IMR-90 (cell line): ENCODE measurements around the gene MCM3AP. TPM values are rescaled to one million over a fixed set of nuclear protein-coding genes. Genes with fewer than 3 reads are reported as not detected.
A peak's percentile ranks its signal among the peaks of the same experiment; 100 is the strongest.

Source experiments
- ATAC-seq: fragments of 200-7000 bp; cut with Tn5 transposase; 2 replicates; pipeline ENCODE4 v1.9.1; 2020; ENCODE audit warnings: low read depth, mild to moderate bottlenecking, moderate library complexity
- BruUV-seq: library from RNA; stranded (reverse); fragments of 400-500 nt; replicated peaks from 2 replicates; lab custom pipeline; 2021; lab: Mats Ljungman, UMichigan
- CTCF ChIA-PET: fragments of 300-600 bp; formaldehyde crosslinking; extraction: SDS; loops from one replicate; lab custom pipeline; 2021; ENCODE audit warnings: antibody characterized with exemption; lab: Yijun Ruan, JAX
- POLR2A ChIA-PET: fragments of 300-600 bp; sonication (Branson Sonifier 250); formaldehyde crosslinking; loops from one replicate; lab custom pipeline; 2022; ENCODE audit warnings: antibody characterized with exemption; ENCODE audit not compliant: unreplicated experiment; lab: Charles Lee
- DNase-seq: peaks from one replicate; pipeline ENCODE4 v3.0.0; 2013
- H2AFZ ChIP-seq: replicated peaks from 2 replicates; pipeline ENCODE3; 2013; ENCODE audit warnings: low read length, mild to moderate bottlenecking; ENCODE audit not compliant: poor library complexity
- H2AK5ac ChIP-seq: 2 replicates; pipeline ENCODE4 v1.6.1; 2013; ENCODE audit warnings: low read depth, low read length, inconsistent platforms
- H2AK9ac ChIP-seq: replicated peaks from 2 replicates; pipeline ENCODE3; 2013; ENCODE audit warnings: mild to moderate bottlenecking, low read depth, low read length, moderate library complexity; ENCODE audit not compliant: poor library complexity
- H2BK120ac ChIP-seq: 2 replicates; pipeline ENCODE4 v1.6.1; 2013; ENCODE audit warnings: low read depth, low read length, inconsistent platforms
- H2BK15ac ChIP-seq: 3 replicates; pipeline ENCODE4 v1.6.1; 2013; ENCODE audit warnings: low read depth, low read length, inconsistent platforms
- H2BK20ac ChIP-seq: 2 replicates; pipeline ENCODE4 v1.6.1; 2013; ENCODE audit warnings: low read depth, mild to moderate bottlenecking, inconsistent platforms, low read length, moderate library complexity
- H2BK5ac ChIP-seq: 2 replicates; pipeline ENCODE4 v1.6.1; 2013; ENCODE audit warnings: mild to moderate bottlenecking, low read depth, low read length, inconsistent platforms; ENCODE audit not compliant: poor library complexity, severe bottlenecking
- H3K14ac ChIP-seq: replicated peaks from 2 replicates; pipeline ENCODE4 v1.6.1; 2013; ENCODE audit warnings: low read depth, low read length, inconsistent platforms
- H3K18ac ChIP-seq: 2 replicates; pipeline ENCODE4 v1.6.1; 2013; ENCODE audit warnings: low read depth, low read length, control low read depth
- H3K23ac ChIP-seq: 2 replicates; pipeline ENCODE4 v1.6.1; 2013; ENCODE audit warnings: low read depth, low read length, inconsistent platforms
- H3K27ac ChIP-seq: 2 replicates; pipeline ENCODE4 v1.5.1; 2013; ENCODE audit warnings: mild to moderate bottlenecking, control low read depth, low read length; ENCODE audit not compliant: insufficient read depth
- H3K27me3 ChIP-seq: 2 replicates; pipeline ENCODE4 v1.6.1; 2013; ENCODE audit warnings: low read length; ENCODE audit not compliant: control insufficient read depth, insufficient read depth
- H3K36me3 ChIP-seq: 2 replicates; pipeline ENCODE4 v1.6.1; 2013; ENCODE audit warnings: low read length, mixed read lengths; ENCODE audit not compliant: control insufficient read depth, insufficient read depth
- H3K4ac ChIP-seq: 2 replicates; pipeline ENCODE4 v1.6.1; 2013; ENCODE audit warnings: low read depth, low read length, inconsistent platforms
- H3K4me1 ChIP-seq: 2 replicates; pipeline ENCODE4 v1.6.1; 2013; ENCODE audit warnings: low read length, mixed read lengths; ENCODE audit not compliant: control insufficient read depth, insufficient read depth
- H3K4me2 ChIP-seq: 2 replicates; pipeline ENCODE4 v1.6.1; 2013; ENCODE audit warnings: low read depth, mild to moderate bottlenecking, control low read depth, low read length, moderate library complexity
- H3K4me3 ChIP-seq: 2 replicates; pipeline ENCODE4 v1.5.1; 2013; ENCODE audit warnings: low read depth, mild to moderate bottlenecking, control low read depth, low read length, moderate library complexity; ENCODE audit not compliant: insufficient read depth
- H3K56ac ChIP-seq: 2 replicates; pipeline ENCODE4 v1.6.1; 2013; ENCODE audit warnings: low read length, inconsistent platforms; ENCODE audit not compliant: insufficient read depth; ENCODE audit errors: extremely low read depth
- H3K79me1 ChIP-seq, 2 experiments: 2 replicates each; pipeline ENCODE4 v1.6.1; 2013; ENCODE audit warnings: low read length in 2 of 2, inconsistent platforms in 1 of 2, low read depth in 1 of 2
- H3K9ac ChIP-seq: 2 replicates; pipeline ENCODE4 v1.6.1; 2013; ENCODE audit warnings: low read depth, low read length, control low read depth
- H3K9me1 ChIP-seq: 2 replicates; pipeline ENCODE4 v1.6.1; 2013; ENCODE audit warnings: low read length, inconsistent platforms; ENCODE audit not compliant: insufficient read depth
- H3K9me3 ChIP-seq: 2 replicates; pipeline ENCODE4 v1.6.1; 2013; ENCODE audit warnings: low read length; ENCODE audit not compliant: control insufficient read depth, insufficient read depth
- H4K20me1 ChIP-seq: 2 replicates; pipeline ENCODE4 v1.6.1; 2013; ENCODE audit warnings: low read length, inconsistent platforms; ENCODE audit not compliant: insufficient read depth
- H4K5ac ChIP-seq: 2 replicates; pipeline ENCODE4 v1.6.1; 2013; ENCODE audit warnings: mild to moderate bottlenecking, low read depth, low read length, control low read depth
- H4K8ac ChIP-seq, 2 experiments: 2 replicates each; pipeline ENCODE4 v1.6.1; 2013; ENCODE audit warnings: low read depth in 2 of 2, low read length in 2 of 2, control low read depth in 1 of 2, inconsistent platforms in 1 of 2
- H4K91ac ChIP-seq: 2 replicates; pipeline ENCODE4 v1.6.1; 2013; ENCODE audit warnings: low read depth, low read length, inconsistent platforms; ENCODE audit not compliant: insufficient read depth
- BHLHE40 ChIP-seq: fragments of 150-350 bp; IDR thresholded peaks from 2 replicates; pipeline ENCODE4 v1.6.1; 2016; ENCODE audit warnings: mild to moderate bottlenecking, low read depth, low read length
- CEBPB ChIP-seq: IDR thresholded peaks from 2 replicates; pipeline ENCODE4 v1.6.1; 2012; ENCODE audit warnings: low read depth, low read length, improper control_type of control experiment
- CHD1 ChIP-seq: IDR thresholded peaks from 2 replicates; pipeline ENCODE4 v1.6.1; 2012; ENCODE audit warnings: low read depth, low read length, improper control_type of control experiment
- FOS ChIP-seq: fragments of 150-350 bp; IDR thresholded peaks from 2 replicates; pipeline ENCODE4 v1.6.1; 2016; ENCODE audit warnings: low read depth, low read length
- MAFK ChIP-seq: IDR thresholded peaks from 2 replicates; pipeline ENCODE4 v1.6.1; 2012; ENCODE audit warnings: low read depth, low read length, improper control_type of control experiment
- MAZ ChIP-seq: IDR thresholded peaks from 2 replicates; pipeline ENCODE4 v1.6.1; 2012; ENCODE audit warnings: low read depth, mild to moderate bottlenecking, low read length, improper control_type of control experiment, moderate library complexity, borderline replicate concordance
- MXI1 ChIP-seq: IDR thresholded peaks from 2 replicates; pipeline ENCODE4 v1.6.1; 2012; ENCODE audit warnings: low read depth, mild to moderate bottlenecking, low read length, moderate library complexity, borderline replicate concordance
- NFE2L2 ChIP-seq: fragments of 150-350 bp; IDR thresholded peaks from 2 replicates; pipeline ENCODE4 v1.6.1; 2016; ENCODE audit warnings: low read depth, mild to moderate bottlenecking, low read length
- POLR2A ChIP-seq: IDR thresholded peaks from 2 replicates; pipeline ENCODE4 v1.6.1; 2012; ENCODE audit warnings: mild to moderate bottlenecking, low read depth, low read length
- RAD21 ChIP-seq: IDR thresholded peaks from 2 replicates; pipeline ENCODE4 v1.6.1; 2012; ENCODE audit warnings: low read length, improper control_type of control experiment
- RCOR1 ChIP-seq: IDR thresholded peaks from 2 replicates; pipeline ENCODE4 v1.6.1; 2012; ENCODE audit warnings: mild to moderate bottlenecking, low read length, improper control_type of control experiment; ENCODE audit not compliant: insufficient replicate concordance
- WGBS, 2 experiments: methylation state at CpG; one replicate each; pipeline versions ENCODE4 v1.1.5 to v1.1.7; 2013; ENCODE audit warnings: missing lambda C conversion rate in 2 of 2; ENCODE audit not compliant: insufficient read length in 1 of 2; ENCODE audit errors: extremely low coverage in 2 of 2; 5-methylcytosine and 5-hydroxymethylcytosine counted together
- dilution Hi-C: fragments of 300-500 bp; cut with HindIII; formaldehyde crosslinking; loops from one replicate; pipeline ENCODE4 v1.14.3; 2018; ENCODE audit warnings: low sequenced_read_pairs; ENCODE audit not compliant: unreplicated experiment
- in situ Hi-C: fragments of 300-500 bp; cut with MboI; formaldehyde crosslinking; loops from 3 replicates; pipeline ENCODE4 v1.14.3; 2019; ENCODE audit warnings: low sequenced_read_pairs, inconsistent platforms, mixed read lengths
- intact Hi-C: fragments of 100-400 bp; cut with micrococcal nuclease; formaldehyde crosslinking; loops from 2 replicates; pipeline ENCODE4 v1.10.0; 2022
- polyA plus RNA-seq, 3 experiments: library from polyadenylated mRNA; depleted of rRNA; stranded (reverse); fragments of >200 nt; gene quantifications; 2 replicates each; pipeline ENCODE4 v1.2.3, GENCODE V29; 2012; ENCODE audit warnings: low replicate concordance in 1 of 3
- total RNA-seq: library from RNA; depleted of rRNA; stranded (reverse); fragments of >200 nt; gene quantifications from 2 replicates; pipeline ENCODE4 v1.2.3, GENCODE V29; 2012
- TF ChIP-seq, protein P1 (sequence below): fragments of 150-350 bp; IDR thresholded peaks from 2 replicates; pipeline ENCODE4 v1.6.1; 2017; ENCODE audit warnings: mild to moderate bottlenecking, antibody characterized with exemption, low read length, low read depth
- TF ChIP-seq, protein P2 (sequence below): fragments of 150-350 bp; IDR thresholded peaks from 2 replicates; pipeline ENCODE4 v1.6.1; 2016; ENCODE audit warnings: low read depth, mild to moderate bottlenecking, low read length, moderate library complexity, borderline replicate concordance
- TF ChIP-seq, protein P3 (sequence below): conservative IDR thresholded peaks from 2 replicates; pipeline ENCODE4 v1.5.1; 2012; ENCODE audit warnings: mild to moderate bottlenecking, low read depth, low read length, improper control_type of control experiment

MCM3AP gene
- total and polyA plus RNA-seq, 2 of the 4 experiments (the other 2 are of a cell fraction): 46.5 to 63.1 TPM

DNA sequence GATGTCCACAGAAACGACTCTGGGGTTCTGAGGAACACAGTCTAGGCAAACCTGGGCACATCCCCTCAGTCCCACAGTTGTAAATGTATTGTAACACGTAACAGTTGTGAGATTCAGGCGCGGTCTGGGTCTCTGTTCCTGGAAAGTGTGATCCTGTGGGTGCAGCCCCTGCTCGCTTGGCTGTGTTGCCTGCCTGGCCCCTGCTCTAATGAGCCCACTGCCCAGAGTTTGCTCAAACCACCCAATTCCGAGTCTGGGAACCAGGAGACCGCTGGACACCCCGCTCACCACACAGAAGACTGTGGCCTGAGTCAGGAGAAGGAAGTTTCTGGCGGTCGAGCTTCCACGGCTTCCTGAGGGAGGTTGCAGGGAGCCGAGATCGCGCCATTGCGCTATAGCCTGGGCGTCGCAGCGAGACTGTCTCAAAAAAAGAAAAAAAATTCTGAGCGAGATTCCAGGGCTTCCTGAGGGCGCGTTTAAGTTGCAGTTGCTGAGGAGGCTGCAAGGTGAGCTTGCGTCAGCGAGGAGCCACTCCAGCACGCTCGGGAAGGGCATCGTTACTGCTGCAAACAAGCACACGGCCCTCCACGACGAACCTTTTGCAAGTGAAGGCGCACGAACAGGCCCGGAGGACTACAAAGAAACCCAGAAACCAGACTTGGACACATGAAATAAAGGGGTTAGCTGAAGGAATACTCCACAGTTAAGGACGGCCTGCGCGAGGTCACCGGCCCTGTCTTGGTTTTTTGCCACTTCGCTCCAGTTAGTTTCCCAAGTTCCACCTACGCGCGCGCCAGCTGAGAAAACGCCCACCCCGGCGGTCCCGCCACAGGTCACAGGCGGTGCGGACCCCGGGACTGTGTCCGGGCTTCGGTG is 37.2 kb upstream of the MCM3AP start:
- peaks cover 25 to 61% of the 10 kb centered on the region in 2 experiments for H3K79me1 ChIP-seq
- peak overlapping the region; percentile 31 for H2BK5ac ChIP-seq
- no peaks in the 10 kb centered on the region for H3K27me3 ChIP-seq
- intact Hi-C loops (loop anchor here (1.0 to 10.0 kb wide), 2 partner anchors 36 to 348 kb away; partner anchors contain the start of gene YBEY), in situ Hi-C loops (no loop called here), dilution Hi-C loops (no loop called here)
- DNase-seq (peak; percentile 47), ATAC-seq (no peak)
- peak overlapping the region; percentile 25; the same call in 1 of the 2 replicates for H2BK120ac ChIP-seq
- H4K91ac ChIP-seq: peak overlapping the region; percentile 53
- H3K4ac ChIP-seq: peak overlapping the region; percentile 80
- WGBS, 2 experiments: 1% methylated on average over 18 of the region's 50 CpGs; no CpG with 5 or more reads in 1 of the 2 experiments
- ChIA-PET POLR2A (no interaction called here), CTCF (no interaction called here)
- peaks cover 11% of the 10 kb centered on the region for H3K4me1 ChIP-seq
- peaks cover 10% of the 10 kb centered on the region; the same call in 1 of the 2 replicates for H3K9me1 ChIP-seq
- H4K20me1 ChIP-seq: peaks cover 13% of the 10 kb centered on the region
- peaks cover under 1% of the 10 kb centered on the region for H3K36me3 ChIP-seq
- peak overlapping the region; percentile 93 for H3K23ac ChIP-seq
- peak overlapping the region; percentile 50 for H4K5ac ChIP-seq
- H3K4me3 ChIP-seq: peak overlapping the region; percentile 73
- peak overlapping the region; percentile 77 for H3K56ac ChIP-seq
- H2AK5ac ChIP-seq: peak overlapping the region; percentile 76
- no peak overlapping the region; the same call in 2 of the 3 replicates for H2BK15ac ChIP-seq
- peak overlapping the region; percentile 93 for H2AFZ ChIP-seq
- peak overlapping the region; percentile 59 for H3K27ac ChIP-seq
- H3K14ac ChIP-seq: peak overlapping the region; percentile 91
- no peaks in the 10 kb centered on the region for H3K9me3 ChIP-seq
- peak overlapping the region; percentile 54 for H3K9ac ChIP-seq
- peak overlapping the region; percentile 97 for H2AK9ac ChIP-seq
- no peak overlapping the region for H2BK20ac ChIP-seq
- H3K4me2 ChIP-seq: peak overlapping the region; percentile 63
- no peak overlapping the region for H3K18ac ChIP-seq
- BruUV-seq: no TSS peak
- H4K8ac ChIP-seq: peak overlapping the region; percentile 57 to 86
- TF ChIP-seq, protein P1, sequence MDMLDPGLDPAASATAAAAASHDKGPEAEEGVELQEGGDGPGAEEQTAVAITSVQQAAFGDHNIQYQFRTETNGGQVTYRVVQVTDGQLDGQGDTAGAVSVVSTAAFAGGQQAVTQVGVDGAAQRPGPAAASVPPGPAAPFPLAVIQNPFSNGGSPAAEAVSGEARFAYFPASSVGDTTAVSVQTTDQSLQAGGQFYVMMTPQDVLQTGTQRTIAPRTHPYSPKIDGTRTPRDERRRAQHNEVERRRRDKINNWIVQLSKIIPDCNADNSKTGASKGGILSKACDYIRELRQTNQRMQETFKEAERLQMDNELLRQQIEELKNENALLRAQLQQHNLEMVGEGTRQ: no peak
- TF ChIP-seq BHLHE40 (no peak), NFE2L2 (no peak), FOS (no peak), CEBPB (no peak), MAFK (no peak), RCOR1 (no peak), RAD21 (no peak; the same call in 1 of the 2 replicates), MAZ (no peak), CHD1 (no peak), MXI1 (no peak), POLR2A (no peak)
- TF ChIP-seq, protein P2, sequence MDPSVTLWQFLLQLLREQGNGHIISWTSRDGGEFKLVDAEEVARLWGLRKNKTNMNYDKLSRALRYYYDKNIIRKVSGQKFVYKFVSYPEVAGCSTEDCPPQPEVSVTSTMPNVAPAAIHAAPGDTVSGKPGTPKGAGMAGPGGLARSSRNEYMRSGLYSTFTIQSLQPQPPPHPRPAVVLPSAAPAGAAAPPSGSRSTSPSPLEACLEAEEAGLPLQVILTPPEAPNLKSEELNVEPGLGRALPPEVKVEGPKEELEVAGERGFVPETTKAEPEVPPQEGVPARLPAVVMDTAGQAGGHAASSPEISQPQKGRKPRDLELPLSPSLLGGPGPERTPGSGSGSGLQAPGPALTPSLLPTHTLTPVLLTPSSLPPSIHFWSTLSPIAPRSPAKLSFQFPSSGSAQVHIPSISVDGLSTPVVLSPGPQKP: no peak
- TF ChIP-seq, protein P3, sequence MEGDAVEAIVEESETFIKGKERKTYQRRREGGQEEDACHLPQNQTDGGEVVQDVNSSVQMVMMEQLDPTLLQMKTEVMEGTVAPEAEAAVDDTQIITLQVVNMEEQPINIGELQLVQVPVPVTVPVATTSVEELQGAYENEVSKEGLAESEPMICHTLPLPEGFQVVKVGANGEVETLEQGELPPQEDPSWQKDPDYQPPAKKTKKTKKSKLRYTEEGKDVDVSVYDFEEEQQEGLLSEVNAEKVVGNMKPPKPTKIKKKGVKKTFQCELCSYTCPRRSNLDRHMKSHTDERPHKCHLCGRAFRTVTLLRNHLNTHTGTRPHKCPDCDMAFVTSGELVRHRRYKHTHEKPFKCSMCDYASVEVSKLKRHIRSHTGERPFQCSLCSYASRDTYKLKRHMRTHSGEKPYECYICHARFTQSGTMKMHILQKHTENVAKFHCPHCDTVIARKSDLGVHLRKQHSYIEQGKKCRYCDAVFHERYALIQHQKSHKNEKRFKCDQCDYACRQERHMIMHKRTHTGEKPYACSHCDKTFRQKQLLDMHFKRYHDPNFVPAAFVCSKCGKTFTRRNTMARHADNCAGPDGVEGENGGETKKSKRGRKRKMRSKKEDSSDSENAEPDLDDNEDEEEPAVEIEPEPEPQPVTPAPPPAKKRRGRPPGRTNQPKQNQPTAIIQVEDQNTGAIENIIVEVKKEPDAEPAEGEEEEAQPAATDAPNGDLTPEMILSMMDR: no peak
